ENCODE measurements around the gene SLC1A2.

Gene SLC1A2

DNA sequence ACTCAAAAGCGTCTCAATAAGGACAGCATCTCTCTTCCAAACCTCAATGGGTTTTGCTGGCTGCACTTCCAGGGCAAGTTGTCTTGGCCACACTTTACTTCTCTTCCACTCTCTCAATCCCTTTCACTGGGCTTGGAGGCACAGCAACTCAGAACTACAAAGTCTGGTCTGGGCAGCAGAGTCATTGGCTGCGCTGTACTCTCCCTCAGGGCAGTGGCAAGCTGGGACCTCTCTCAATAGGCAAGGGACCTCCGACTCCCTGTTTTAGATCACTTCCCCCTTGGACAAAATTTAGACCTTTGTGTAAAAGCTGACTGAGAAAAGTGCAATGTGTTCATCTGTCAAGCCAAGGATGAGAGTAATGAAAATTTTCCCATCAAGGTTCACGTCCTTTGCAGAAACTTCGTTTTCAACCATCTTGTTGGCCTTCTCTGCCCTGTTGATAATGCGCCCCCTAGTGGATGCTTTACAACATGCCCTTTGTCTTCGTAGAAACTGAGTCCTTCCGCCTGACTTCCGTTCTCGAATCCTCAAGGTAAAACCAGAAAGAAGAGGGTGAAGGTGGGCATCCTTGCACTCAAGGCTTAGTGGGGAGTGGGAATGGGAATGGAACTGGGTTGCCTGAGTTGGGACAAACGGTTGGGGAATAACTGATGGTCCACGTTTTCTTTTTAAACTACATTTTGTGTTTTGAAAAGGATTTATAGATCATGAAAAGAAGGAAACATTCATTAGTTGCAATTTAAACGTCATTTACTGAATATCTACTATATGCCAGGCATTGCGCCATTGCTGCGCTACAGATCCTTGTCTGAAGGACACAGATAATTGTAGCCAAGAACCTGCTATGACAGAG is 181.3 kb downstream of the SLC1A2 start:
- Histone ChIP-seq H3K27ac (replicated peaks) (no peak overlapping the region), H3K4me3 (replicated peaks; ENCODE audit: insufficient read depth, low read length) (no peak overlapping the region), H3K27me3 (ENCODE audit: insufficient read depth, poor library complexity, severe bottlenecking) (no peaks in the 10 kb centered on the region)
- DNase-seq (ENCODE audit: low read depth in 1 of 2, low spot score in 1 of 2): peak; percentile 45 to 78
- TF ChIP-seq, protein P1, sequence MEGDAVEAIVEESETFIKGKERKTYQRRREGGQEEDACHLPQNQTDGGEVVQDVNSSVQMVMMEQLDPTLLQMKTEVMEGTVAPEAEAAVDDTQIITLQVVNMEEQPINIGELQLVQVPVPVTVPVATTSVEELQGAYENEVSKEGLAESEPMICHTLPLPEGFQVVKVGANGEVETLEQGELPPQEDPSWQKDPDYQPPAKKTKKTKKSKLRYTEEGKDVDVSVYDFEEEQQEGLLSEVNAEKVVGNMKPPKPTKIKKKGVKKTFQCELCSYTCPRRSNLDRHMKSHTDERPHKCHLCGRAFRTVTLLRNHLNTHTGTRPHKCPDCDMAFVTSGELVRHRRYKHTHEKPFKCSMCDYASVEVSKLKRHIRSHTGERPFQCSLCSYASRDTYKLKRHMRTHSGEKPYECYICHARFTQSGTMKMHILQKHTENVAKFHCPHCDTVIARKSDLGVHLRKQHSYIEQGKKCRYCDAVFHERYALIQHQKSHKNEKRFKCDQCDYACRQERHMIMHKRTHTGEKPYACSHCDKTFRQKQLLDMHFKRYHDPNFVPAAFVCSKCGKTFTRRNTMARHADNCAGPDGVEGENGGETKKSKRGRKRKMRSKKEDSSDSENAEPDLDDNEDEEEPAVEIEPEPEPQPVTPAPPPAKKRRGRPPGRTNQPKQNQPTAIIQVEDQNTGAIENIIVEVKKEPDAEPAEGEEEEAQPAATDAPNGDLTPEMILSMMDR (IDR thresholded peaks at IDR 0.05; ENCODE audit: insufficient read depth, low read length): peak; percentile 59
- TF ChIP-seq, protein P2, sequence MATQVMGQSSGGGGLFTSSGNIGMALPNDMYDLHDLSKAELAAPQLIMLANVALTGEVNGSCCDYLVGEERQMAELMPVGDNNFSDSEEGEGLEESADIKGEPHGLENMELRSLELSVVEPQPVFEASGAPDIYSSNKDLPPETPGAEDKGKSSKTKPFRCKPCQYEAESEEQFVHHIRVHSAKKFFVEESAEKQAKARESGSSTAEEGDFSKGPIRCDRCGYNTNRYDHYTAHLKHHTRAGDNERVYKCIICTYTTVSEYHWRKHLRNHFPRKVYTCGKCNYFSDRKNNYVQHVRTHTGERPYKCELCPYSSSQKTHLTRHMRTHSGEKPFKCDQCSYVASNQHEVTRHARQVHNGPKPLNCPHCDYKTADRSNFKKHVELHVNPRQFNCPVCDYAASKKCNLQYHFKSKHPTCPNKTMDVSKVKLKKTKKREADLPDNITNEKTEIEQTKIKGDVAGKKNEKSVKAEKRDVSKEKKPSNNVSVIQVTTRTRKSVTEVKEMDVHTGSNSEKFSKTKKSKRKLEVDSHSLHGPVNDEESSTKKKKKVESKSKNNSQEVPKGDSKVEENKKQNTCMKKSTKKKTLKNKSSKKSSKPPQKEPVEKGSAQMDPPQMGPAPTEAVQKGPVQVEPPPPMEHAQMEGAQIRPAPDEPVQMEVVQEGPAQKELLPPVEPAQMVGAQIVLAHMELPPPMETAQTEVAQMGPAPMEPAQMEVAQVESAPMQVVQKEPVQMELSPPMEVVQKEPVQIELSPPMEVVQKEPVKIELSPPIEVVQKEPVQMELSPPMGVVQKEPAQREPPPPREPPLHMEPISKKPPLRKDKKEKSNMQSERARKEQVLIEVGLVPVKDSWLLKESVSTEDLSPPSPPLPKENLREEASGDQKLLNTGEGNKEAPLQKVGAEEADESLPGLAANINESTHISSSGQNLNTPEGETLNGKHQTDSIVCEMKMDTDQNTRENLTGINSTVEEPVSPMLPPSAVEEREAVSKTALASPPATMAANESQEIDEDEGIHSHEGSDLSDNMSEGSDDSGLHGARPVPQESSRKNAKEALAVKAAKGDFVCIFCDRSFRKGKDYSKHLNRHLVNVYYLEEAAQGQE (IDR thresholded peaks at IDR 0.05; ENCODE audit: insufficient replicate concordance, low read depth): no peak
- TF ChIP-seq POLR2AphosphoS5 (IDR thresholded peaks at IDR 0.05; ENCODE audit: low read depth): no peak
- TF ChIP-seq SPI1 (IDR thresholded peaks at IDR 0.05; ENCODE audit: borderline replicate concordance, low read depth): peak; percentile 47; the same call in 1 of the 2 replicates

DNA sequence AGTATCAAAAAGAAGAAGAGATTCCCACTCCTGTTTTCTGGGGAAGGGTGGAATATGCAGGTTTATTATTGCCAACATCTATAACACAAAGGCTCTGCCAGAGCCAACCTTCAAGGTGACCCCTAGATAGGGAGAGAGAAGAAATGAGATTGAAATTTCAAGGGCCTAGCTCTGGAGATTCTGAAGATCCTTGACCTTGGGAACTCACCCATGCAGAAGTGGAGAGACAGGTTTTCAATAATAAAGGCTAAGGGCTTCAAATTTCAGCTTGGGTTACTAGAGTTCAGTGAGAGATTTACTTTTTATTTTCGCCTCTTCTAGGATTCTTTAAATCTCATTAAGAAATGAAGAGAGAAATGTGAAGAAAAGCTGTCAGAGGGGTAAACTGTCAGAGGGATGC is 182.0 kb downstream of the SLC1A2 start:
- TF ChIP-seq GABPA (IDR thresholded peaks at IDR 0.05; ENCODE audit: low read depth) (no peak), POLR2AphosphoS5 (IDR thresholded peaks at IDR 0.05; ENCODE audit: low read depth) (no peak)
- H3K27me3 ChIP-seq (ENCODE audit: insufficient read depth, poor library complexity, severe bottlenecking): no peaks in the 10 kb centered on the region
- H3K4me3 ChIP-seq (replicated peaks; ENCODE audit: insufficient read depth, low read length): no peak overlapping the region
- H3K27ac ChIP-seq (replicated peaks): no peak overlapping the region
- DNase-seq (ENCODE audit: low read depth in 1 of 2, low spot score in 1 of 2): no peak

DNA sequence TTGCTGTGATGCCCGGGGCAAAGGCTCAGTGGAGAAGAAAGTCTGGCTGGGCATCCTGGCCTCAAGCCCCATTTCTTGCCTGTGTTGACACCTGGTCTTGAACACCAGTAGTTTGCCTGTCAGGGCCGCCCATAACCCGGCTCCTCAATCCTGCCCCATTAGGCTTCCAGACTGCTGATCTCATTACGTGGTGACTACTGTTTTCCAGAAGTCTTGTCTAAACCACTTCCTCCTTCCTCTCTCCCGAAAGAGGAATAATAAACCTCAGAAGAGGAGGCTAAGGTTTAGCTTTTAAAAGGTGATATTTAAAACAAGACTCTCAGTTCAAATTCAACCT is 182.7 kb downstream of the SLC1A2 start:
- TF ChIP-seq SPI1 (IDR thresholded peaks at IDR 0.05; ENCODE audit: borderline replicate concordance, low read depth) (peak; percentile 82; the same call in 1 of the 2 replicates), GABPA (IDR thresholded peaks at IDR 0.05; ENCODE audit: low read depth) (no peak), POLR2AphosphoS5 (IDR thresholded peaks at IDR 0.05; ENCODE audit: low read depth) (no peak)
- TF ChIP-seq, protein P2 (IDR thresholded peaks at IDR 0.05; ENCODE audit: insufficient replicate concordance, low read depth): no peak
- H3K27ac ChIP-seq (replicated peaks): no peak overlapping the region

DNA sequence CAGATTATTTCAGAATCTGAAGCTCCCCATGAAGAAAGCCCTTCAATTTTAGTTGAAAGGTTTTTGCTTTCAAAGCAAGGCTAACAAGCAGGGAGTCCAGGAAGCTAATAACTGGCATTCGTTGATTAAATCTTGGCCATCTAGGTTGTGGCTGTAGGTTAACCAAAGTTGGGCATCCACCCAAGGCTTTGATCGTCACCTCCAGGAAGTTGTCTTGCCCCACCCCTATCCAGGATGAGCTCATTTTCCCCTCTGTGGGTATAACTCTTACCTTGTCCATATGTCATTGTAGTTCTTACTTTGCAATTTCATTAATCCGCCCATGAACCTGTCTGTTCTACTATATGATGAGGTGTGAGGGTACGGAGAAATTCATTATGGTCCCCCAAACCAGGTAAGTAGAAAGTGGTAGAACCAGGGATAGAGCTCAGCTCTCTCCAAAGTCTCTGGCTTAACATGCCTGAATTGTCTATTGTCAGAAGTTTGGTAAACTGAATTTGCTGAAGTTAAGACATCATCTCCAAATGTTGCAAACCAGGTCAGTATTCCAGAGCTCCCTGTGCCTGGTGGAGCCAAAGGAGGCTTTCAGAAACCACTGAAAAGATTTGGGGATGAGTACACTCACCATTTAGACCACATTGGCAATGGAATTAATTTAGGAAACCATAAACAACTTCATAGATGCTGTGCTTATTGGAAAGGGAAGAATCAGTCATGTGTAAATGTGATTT is 183.3 kb downstream of the SLC1A2 start:
- H3K27ac ChIP-seq (replicated peaks): no peak overlapping the region
- H3K4me3 ChIP-seq (replicated peaks; ENCODE audit: insufficient read depth, low read length): no peak overlapping the region
- H3K27me3 ChIP-seq (ENCODE audit: insufficient read depth, poor library complexity, severe bottlenecking): no peaks in the 10 kb centered on the region
- no peak for DNase-seq (ENCODE audit: low read depth in 1 of 2, low spot score in 1 of 2)
- TF ChIP-seq GABPA (IDR thresholded peaks at IDR 0.05; ENCODE audit: low read depth) (no peak), SPI1 (IDR thresholded peaks at IDR 0.05; ENCODE audit: borderline replicate concordance, low read depth) (no peak), POLR2AphosphoS5 (IDR thresholded peaks at IDR 0.05; ENCODE audit: low read depth) (no peak)
- TF ChIP-seq, protein P2 (IDR thresholded peaks at IDR 0.05; ENCODE audit: insufficient replicate concordance, low read depth): no peak
- TF ChIP-seq, protein P1 (IDR thresholded peaks at IDR 0.05; ENCODE audit: insufficient read depth, low read length): no peak

More for the DNA sequence above, 182.7 kb downstream of the SLC1A2 start:
- Histone ChIP-seq H3K4me3 (replicated peaks; ENCODE audit: insufficient read depth, low read length) (no peak overlapping the region), H3K27me3 (ENCODE audit: insufficient read depth, poor library complexity, severe bottlenecking) (no peaks in the 10 kb centered on the region)
- DNase-seq (ENCODE audit: low read depth in 1 of 2, low spot score in 1 of 2): peak in 1 of 2 experiments; percentile 23
